Caco-2 (cell line): ENCODE measurements around the gene GSTT2. TPM values are rescaled to one million over a fixed set of nuclear protein-coding genes. Genes with fewer than 3 reads are reported as not detected.
"Not testable (repeated sequence)": the region's sequence is repeated elsewhere in the genome, so short reads cannot be mapped to it uniquely, and the experiment has no call there.

Experiments
- Bru-seq: library from RNA; stranded (reverse); fragments of 400-500 nt; gene quantifications from one replicate; lab custom pipeline; 2021; lab: Mats Ljungman, UMichigan
- BruChase-seq, 2 experiments: library from RNA; stranded (reverse); fragments of 400-500 nt; gene quantifications; one replicate each; lab custom pipeline; 2021; lab: Mats Ljungman, UMichigan
- BruUV-seq: library from RNA; stranded (reverse); fragments of 400-500 nt; replicated peaks from 2 replicates; lab custom pipeline; 2021; lab: Mats Ljungman, UMichigan
- CTCF ChIA-PET: fragments of 300-600 bp; sonication (Branson Sonifier 250); formaldehyde crosslinking; loops from one replicate; lab custom pipeline; 2022; ENCODE audit warnings: antibody characterized with exemption; lab: Charles Lee
- POLR2A ChIA-PET: fragments of 300-600 bp; sonication (Branson Sonifier 250); formaldehyde crosslinking; loops from one replicate; lab custom pipeline; 2022; ENCODE audit warnings: antibody characterized with exemption; lab: Charles Lee
- DNase-seq, 2 experiments: peaks; one replicate each; pipeline versions ENCODE4 v3.0.0 to v3.0.0-alpha.2; 2020 to 2022
- H3K27me3 ChIP-seq: replicated peaks from 2 replicates; pipeline ENCODE4 v1.6.0; 2011; ENCODE audit warnings: low read length; ENCODE audit not compliant: control insufficient read depth, insufficient read depth
- H3K36me3 ChIP-seq: 2 replicates; pipeline ENCODE4 v1.5.1; 2011; ENCODE audit warnings: low read length; ENCODE audit not compliant: control insufficient read depth, insufficient read depth
- H3K4me1 ChIP-seq: fragments of 250-450 bp; sonication (Bioruptor Pico); 2 replicates; pipeline ENCODE4 v1.5.1; 2020; ENCODE audit warnings: mild to moderate bottlenecking
- H3K4me3 ChIP-seq: 2 replicates; pipeline ENCODE4 v1.5.1; 2011; ENCODE audit warnings: low read depth, mild to moderate bottlenecking, control low read depth, low read length
- H3K9me3 ChIP-seq: fragments of 250-450 bp; sonication (Bioruptor Pico); 2 replicates; pipeline ENCODE4 v1.5.1; 2020; ENCODE audit warnings: mild to moderate bottlenecking, moderate library complexity
- H3K27ac Mint-ChIP-seq: one replicate; pipeline ENCODE4 v1.8.0; 2022; ENCODE audit warnings: mixed read lengths; ENCODE audit not compliant: unreplicated experiment
- H3K27me3 Mint-ChIP-seq: one replicate; pipeline ENCODE4 v1.8.0; 2022; ENCODE audit warnings: mixed read lengths; ENCODE audit not compliant: insufficient read depth, unreplicated experiment
- H3K36me3 Mint-ChIP-seq: one replicate; pipeline ENCODE4 v1.8.0; 2022; ENCODE audit warnings: mild to moderate bottlenecking, mixed read lengths; ENCODE audit not compliant: insufficient read depth, unreplicated experiment
- H3K4me1 Mint-ChIP-seq: one replicate; pipeline ENCODE4 v1.8.0; 2022; ENCODE audit warnings: low read depth, mixed read lengths; ENCODE audit not compliant: unreplicated experiment
- H3K4me3 Mint-ChIP-seq: one replicate; pipeline ENCODE4 v1.8.0; 2022; ENCODE audit warnings: mild to moderate bottlenecking, moderate library complexity, mixed read lengths; ENCODE audit not compliant: unreplicated experiment
- H3K9me3 Mint-ChIP-seq: one replicate; pipeline ENCODE4 v1.8.0; 2022; ENCODE audit warnings: mixed read lengths; ENCODE audit not compliant: unreplicated experiment
- intact Hi-C: fragments of 100-400 bp; cut with micrococcal nuclease; formaldehyde crosslinking; loops from one replicate; pipeline ENCODE4 v1.10.0; 2022; ENCODE audit not compliant: unreplicated experiment
- long read RNA-seq: library from polyadenylated mRNA; stranded (forward); transcript quantifications from one replicate; pipeline ENCODE4 v2.0.0, GENCODE V29; 2022
- total RNA-seq: library from RNA; stranded (reverse); gene quantifications from 2 replicates; pipeline ENCODE4 v1.2.3, GENCODE V29; 2022
- TF ChIP-seq, protein P1 (sequence below), 2 experiments: fragments of 200-600 bp in 1 of 2; IDR thresholded peaks; 1 replicate in 1 of 2; 2 replicates in 1 of 2; pipeline versions ENCODE4 v1.5.1 to v1.8.0; 2011 to 2022; ENCODE audit warnings: antibody characterized with exemption in 1 of 2, control low read depth in 1 of 2, inconsistent platforms in 1 of 2, low read depth in 1 of 2, low read length in 1 of 2, mild to moderate bottlenecking in 1 of 2, moderate library complexity in 1 of 2; ENCODE audit not compliant: insufficient read depth in 1 of 2, severe bottlenecking in 1 of 2, unreplicated experiment in 1 of 2

The GSTT2 gene
- total RNA-seq (0.82 and 1.0 TPM in 2 replicates), Bru-seq, nascent RNA (percentile 44 among the genes with signal in this experiment), BruChase-seq, experiment 1, labeled RNA remaining after a 2-hour chase (percentile 43 among the genes with signal in this experiment), BruChase-seq, experiment 2, labeled RNA remaining after a 6-hour chase (percentile 48 among the genes with signal in this experiment)
- long read RNA-seq, partial matches to known transcripts: 3 of 3 reads
- long read RNA-seq, other reads (novel, unspliced or antisense): 0 of 3 reads

DNA sequence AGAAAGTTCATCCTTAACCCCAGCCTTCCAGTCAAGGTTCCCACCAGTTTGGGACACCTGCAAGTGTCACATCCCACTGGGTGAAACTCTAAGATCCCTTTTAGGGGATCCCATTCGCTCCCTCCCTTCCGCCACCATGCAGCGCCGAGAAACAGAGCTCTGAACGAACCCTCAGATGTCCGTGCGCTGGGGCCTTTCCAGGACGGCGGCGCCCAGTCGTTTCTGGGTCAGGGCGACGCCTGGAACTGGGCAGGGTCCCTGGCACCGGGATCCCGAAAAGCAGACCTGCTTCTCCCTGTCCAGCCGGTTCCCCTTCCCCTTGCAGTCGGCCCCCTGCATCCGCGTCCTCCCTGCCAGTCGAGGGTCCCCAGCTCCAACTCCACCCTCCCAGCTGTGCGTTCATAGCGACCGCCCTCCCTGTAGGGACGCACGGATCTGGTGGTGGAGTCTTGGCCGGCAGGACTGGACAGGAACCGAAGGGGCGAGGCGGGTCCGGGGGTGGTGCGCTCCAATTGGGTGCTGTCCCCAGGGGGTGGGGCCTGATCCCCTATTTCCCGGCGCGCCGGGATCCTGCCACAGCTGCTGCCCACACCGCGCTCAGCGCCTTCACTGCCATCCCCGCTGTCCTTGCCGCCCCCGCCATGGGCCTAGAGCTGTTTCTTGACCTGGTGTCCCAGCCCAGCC is at the start of gene GSTT2:
Gene GSTT2, plus strand, starts transcription at position 578 of the 684 bp plus-strand sequence.
- H3K27me3 Mint-ChIP-seq, H3K9me3 ChIP-seq, BruUV-seq, CTCF ChIA-PET, H3K27me3 ChIP-seq, H3K4me3 ChIP-seq, H3K36me3 ChIP-seq, H3K4me3 Mint-ChIP-seq, H3K36me3 Mint-ChIP-seq, DNase-seq, POLR2A ChIA-PET, H3K27ac Mint-ChIP-seq, H3K9me3 Mint-ChIP-seq, H3K4me1 Mint-ChIP-seq, H3K4me1 ChIP-seq: not testable (repeated sequence)
- intact Hi-C loops: loop anchor here (5.0 kb wide), 2 partner anchors 183 to 198 kb away; no protein-coding TSS in a partner anchor

DNA sequence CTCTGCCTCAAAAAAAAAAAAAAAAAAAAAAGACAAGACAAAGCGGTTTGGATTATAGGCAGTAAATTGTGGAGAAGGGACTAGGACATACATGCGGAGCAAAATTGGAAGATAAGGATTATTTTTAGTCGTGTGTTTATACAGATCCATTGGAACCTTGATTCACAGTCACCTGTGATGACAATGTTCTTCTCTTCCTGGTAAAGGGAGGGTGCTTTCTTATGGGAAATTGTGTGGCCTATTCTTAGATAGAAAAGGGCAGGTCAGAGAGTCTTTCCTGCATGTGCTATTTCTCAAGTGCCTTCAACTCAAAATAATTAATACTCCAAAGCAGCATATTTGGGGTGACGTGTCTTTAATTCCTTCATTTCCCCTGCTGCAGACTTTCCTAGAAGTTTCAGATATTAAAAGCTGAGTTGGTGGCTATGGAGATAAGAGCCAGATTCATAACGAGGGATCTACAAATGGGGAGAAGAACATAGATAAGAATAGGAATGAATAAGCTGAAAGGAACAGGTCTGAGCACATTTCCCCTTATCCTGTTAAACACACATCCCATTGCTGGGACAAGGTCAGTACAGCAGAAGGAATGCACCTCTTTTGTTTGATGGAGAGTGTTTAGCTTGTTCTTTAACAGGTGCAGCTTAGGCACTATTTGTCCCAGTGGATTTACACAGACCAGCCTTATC is 41.5 kb upstream of the GSTT2 start:
- BruUV-seq: no TSS peak

DNA sequence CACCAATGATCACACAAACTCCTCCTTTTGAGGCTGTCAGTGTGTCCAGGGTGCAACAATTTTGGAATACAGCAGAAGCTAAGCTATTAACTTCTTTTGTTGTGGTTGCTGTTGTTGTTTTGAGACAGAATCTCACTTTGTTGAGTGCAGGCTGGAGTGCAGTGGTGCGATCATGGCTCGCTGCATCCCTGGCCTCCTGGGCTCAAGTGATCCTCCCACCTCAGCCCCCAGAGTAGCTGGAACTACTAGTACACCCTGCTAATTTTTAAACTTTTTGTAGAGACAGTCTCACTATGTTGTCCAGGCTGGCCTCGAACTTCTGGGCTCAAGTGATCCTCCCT is 40.9 kb upstream of the GSTT2 start:
- no TSS peak for BruUV-seq
- ChIA-PET POLR2A (interaction anchor here (1.0 to 1.4 kb wide), 4 partner anchors 20 to 81 kb away, joined by 7 to 26 read pairs (median 10); partner anchors contain the start of genes MIF and SLC2A11), CTCF (interaction anchor here (0.6 to 1.2 kb wide), 6 partner anchors 19 to 89 kb away, joined by 3 to 13 read pairs (median 8); partner anchors contain the start of gene MIF)
- peaks cover 18% of the 10 kb centered on the region for H3K4me1 Mint-ChIP-seq
- H3K36me3 Mint-ChIP-seq: no peaks in the 10 kb centered on the region
- intact Hi-C loops: loop anchor here (2.0 kb wide), 1 partner anchor 44 kb away; the partner anchor contains the start of gene MIF
- TF ChIP-seq, protein P1, sequence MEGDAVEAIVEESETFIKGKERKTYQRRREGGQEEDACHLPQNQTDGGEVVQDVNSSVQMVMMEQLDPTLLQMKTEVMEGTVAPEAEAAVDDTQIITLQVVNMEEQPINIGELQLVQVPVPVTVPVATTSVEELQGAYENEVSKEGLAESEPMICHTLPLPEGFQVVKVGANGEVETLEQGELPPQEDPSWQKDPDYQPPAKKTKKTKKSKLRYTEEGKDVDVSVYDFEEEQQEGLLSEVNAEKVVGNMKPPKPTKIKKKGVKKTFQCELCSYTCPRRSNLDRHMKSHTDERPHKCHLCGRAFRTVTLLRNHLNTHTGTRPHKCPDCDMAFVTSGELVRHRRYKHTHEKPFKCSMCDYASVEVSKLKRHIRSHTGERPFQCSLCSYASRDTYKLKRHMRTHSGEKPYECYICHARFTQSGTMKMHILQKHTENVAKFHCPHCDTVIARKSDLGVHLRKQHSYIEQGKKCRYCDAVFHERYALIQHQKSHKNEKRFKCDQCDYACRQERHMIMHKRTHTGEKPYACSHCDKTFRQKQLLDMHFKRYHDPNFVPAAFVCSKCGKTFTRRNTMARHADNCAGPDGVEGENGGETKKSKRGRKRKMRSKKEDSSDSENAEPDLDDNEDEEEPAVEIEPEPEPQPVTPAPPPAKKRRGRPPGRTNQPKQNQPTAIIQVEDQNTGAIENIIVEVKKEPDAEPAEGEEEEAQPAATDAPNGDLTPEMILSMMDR (IDR thresholded peaks at IDR 0.05; ENCODE audit: insufficient read depth in 1 of 2, low read depth in 1 of 2, low read length in 1 of 2, severe bottlenecking in 1 of 2, unreplicated experiment in 1 of 2): no peak
- Histone ChIP-seq H3K9me3 (no peaks in the 10 kb centered on the region), H3K27me3 (no peaks in the 10 kb centered on the region), H3K4me3 (no peak overlapping the region), H3K4me1 (peaks cover 16% of the 10 kb centered on the region), H3K36me3 (no peaks in the 10 kb centered on the region)
- peak overlapping the region; percentile 88 for H3K27ac Mint-ChIP-seq
- no peak overlapping the region for H3K4me3 Mint-ChIP-seq
- no peak for DNase-seq
- H3K9me3 Mint-ChIP-seq: no peaks in the 10 kb centered on the region
- H3K27me3 Mint-ChIP-seq: no peaks in the 10 kb centered on the region

More for the DNA sequence above, 41.5 kb upstream of the GSTT2 start:
- no peaks in the 10 kb centered on the region for H3K9me3 Mint-ChIP-seq
- no peaks in the 10 kb centered on the region for H3K9me3 ChIP-seq
- peaks cover 16% of the 10 kb centered on the region for H3K4me1 ChIP-seq
- H3K36me3 Mint-ChIP-seq: no peaks in the 10 kb centered on the region
- intact Hi-C loops: loop anchor here (2.0 kb wide), 1 partner anchor 44 kb away; the partner anchor contains the start of gene MIF
- peak overlapping the region; percentile 88 for H3K27ac Mint-ChIP-seq
- CTCF ChIA-PET: interaction anchor here (0.6 to 1.2 kb wide), 8 partner anchors 19 to 1134 kb away, joined by 3 to 13 read pairs (median 7); partner anchors contain the start of gene MIF
- H3K4me3 ChIP-seq: no peak overlapping the region
- no peaks in the 10 kb centered on the region for H3K36me3 ChIP-seq
- H3K27me3 ChIP-seq: no peaks in the 10 kb centered on the region
- TF ChIP-seq, protein P1 (IDR thresholded peaks at IDR 0.05; ENCODE audit: insufficient read depth in 1 of 2, low read depth in 1 of 2, low read length in 1 of 2, severe bottlenecking in 1 of 2, unreplicated experiment in 1 of 2): no peak
- peaks cover 13% of the 10 kb centered on the region for H3K4me1 Mint-ChIP-seq
- POLR2A ChIA-PET: interaction anchor here (1.0 to 1.4 kb wide), 4 partner anchors 19 to 81 kb away, joined by 7 to 26 read pairs (median 10); partner anchors contain the start of genes MIF and SLC2A11
- DNase-seq: peak; percentile 68 to 81
- peak overlapping the region; percentile 40 for H3K4me3 Mint-ChIP-seq
- no peaks in the 10 kb centered on the region for H3K27me3 Mint-ChIP-seq

DNA sequence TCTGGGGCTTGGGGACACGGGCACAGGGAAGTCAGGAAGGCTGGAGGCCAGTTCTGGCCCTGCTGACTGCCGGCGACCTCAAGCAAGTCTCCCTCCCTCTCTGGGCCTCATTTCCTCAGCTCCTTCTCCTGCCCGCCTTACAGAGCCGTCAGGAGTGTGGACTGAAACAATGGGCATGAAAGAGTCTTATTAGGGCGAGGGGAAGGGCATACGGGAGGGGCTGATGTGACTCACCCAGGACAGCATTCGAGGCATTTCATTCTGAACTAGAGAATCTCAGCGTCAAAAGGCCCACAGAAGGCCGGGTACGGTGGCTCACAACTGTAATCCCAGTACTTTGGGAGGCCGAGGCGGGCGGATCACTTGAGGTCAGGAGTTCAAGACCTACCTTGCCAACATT is 39.8 kb upstream of the GSTT2 start:
- BruUV-seq, H3K36me3 Mint-ChIP-seq, H3K36me3 ChIP-seq, CTCF ChIA-PET, POLR2A ChIA-PET, H3K27me3 Mint-ChIP-seq, DNase-seq, H3K4me3 ChIP-seq, intact Hi-C loops, H3K27me3 ChIP-seq, H3K9me3 Mint-ChIP-seq, H3K9me3 ChIP-seq, H3K4me3 Mint-ChIP-seq, H3K27ac Mint-ChIP-seq: not testable (repeated sequence)
- peaks cover 16% of the 10 kb centered on the region for H3K4me1 ChIP-seq
- peaks cover 19% of the 10 kb centered on the region for H3K4me1 Mint-ChIP-seq

DNA sequence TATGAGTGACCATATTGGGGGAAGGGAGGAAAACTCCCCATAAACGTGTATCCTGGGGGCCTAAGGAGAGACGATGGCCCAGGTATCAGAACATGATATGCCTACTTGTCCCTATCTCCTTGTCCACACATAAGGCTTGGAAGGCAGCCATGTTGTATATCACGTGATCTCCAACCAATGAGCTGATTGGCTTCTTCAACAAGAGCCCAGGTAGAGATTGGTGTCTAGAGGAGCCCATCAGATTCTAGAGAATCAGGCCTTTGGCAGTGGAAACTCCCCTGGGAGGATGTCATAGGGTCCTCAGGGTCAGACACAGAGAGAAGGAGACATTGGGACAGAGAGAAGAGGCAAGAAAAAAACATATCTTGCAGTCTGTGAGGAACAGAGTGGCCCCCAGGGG is 32.5 kb upstream of the GSTT2 start:
- H3K27me3 Mint-ChIP-seq, H3K36me3 Mint-ChIP-seq, H3K4me3 Mint-ChIP-seq, BruUV-seq, DNase-seq, CTCF ChIA-PET, intact Hi-C loops, H3K27me3 ChIP-seq, H3K36me3 ChIP-seq, H3K9me3 ChIP-seq, H3K4me1 ChIP-seq, H3K9me3 Mint-ChIP-seq, H3K4me3 ChIP-seq, H3K27ac Mint-ChIP-seq, POLR2A ChIA-PET: not testable (repeated sequence)
- H3K4me1 Mint-ChIP-seq: peaks cover 10% of the 10 kb centered on the region
